NCI-H2171 (cell line): ENCODE results near the gene VCAM1.

Source experiments
- DNase-seq: peaks from one replicate; lab custom pipeline; 2025; lab: John Stamatoyannopoulos, UW

Gene VCAM1

GRCh38 chr1:100722221-100722620 is 2.7 kb downstream of the VCAM1 start:
- no peak for DNase-seq

DNA sequence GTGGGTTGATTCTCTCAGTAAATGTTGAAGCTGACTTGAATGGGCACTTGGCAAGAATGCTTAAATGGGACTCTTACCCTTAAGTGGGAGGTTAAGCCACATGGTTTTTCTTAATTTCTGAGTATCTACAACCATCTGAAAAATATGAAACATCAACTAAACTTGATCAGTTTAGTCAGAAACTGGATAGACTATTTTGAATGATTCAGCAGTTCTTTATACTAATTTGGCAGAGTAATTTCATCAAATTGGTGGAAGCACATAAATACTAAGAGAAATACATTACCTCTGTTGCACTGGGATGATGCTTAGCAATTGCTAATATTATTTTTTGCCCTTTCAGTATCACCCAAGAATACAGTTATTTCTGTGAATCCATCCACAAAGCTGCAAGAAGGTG is 4.7 kb downstream of the VCAM1 start:
- no peak for DNase-seq

- DNase-seq: no peak
These were observed 10.6 kb downstream of the VCAM1 start for GRCh38 chr1:100730130-100730529.

DNA sequence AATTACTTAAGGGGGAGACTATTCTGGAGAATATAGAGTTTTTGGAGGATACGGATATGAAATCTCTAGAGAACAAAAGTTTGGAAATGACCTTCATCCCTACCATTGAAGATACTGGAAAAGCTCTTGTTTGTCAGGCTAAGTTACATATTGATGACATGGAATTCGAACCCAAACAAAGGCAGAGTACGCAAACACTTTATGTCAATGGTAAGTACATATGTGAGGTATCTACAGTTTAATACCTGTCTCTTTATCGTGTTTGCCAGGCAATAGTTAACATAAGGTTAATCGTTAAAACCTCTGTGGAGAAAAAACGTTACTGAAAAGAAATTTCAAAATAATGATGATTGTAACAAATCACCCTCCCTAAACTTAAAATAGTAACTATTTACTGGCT is 11.8 kb downstream of the VCAM1 start:
- no peak for DNase-seq

GRCh38 chr1:100731758-100732157 is 12.2 kb downstream of the VCAM1 start:
- no peak for DNase-seq

GRCh38 chr1:100734676-100735075 is 15.1 kb downstream of the VCAM1 start:
- no peak for DNase-seq

GRCh38 chr1:100735244-100735643 is 15.7 kb downstream of the VCAM1 start:
- DNase-seq: no peak

- no peak for DNase-seq
These were observed 16.8 kb downstream of the VCAM1 start for GRCh38 chr1:100736324-100736723.

GRCh38 chr1:100736746-100737145 is 17.2 kb downstream of the VCAM1 start:
- DNase-seq: peak; percentile 21

DNA sequence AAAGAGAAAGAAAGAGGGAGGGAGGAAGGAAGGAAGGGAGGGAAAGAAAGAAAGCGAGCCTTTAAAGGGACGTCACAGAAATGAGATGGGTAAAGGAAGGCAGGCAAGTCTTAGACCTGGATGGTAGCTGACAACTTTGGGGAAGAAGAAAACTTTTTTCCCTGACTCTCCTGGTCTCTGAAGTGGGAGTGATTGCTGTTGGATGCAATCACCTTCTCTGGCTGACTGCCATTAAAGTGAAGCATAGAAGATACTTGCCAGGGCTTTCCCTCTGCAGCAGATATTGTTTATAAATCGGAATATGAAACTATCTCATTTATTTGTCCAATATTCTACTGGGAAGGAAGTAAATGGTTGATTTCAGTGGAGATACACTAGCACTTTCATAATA is 27.0 kb downstream of the VCAM1 start:
- no peak for DNase-seq

DNA sequence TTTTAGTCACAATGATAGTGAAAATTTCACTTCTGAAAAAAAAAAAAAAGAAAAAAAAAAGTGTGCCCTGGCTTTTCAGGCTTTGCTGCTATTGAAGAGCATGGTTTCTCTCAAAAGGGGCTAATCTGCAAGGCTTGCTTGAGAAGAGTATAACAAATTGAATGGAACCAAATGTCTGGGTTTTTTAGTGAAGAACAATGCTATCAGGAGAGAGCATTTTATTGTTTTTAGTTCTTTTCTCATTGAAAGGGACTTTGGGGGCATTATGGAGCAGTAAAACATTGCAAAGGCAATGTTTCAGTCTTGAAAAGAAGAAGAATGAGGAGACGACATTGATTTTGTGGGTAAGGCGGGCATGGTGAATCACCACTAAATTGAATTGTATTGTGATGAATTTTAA is 28.2 kb downstream of the VCAM1 start:
- no peak for DNase-seq

DNA sequence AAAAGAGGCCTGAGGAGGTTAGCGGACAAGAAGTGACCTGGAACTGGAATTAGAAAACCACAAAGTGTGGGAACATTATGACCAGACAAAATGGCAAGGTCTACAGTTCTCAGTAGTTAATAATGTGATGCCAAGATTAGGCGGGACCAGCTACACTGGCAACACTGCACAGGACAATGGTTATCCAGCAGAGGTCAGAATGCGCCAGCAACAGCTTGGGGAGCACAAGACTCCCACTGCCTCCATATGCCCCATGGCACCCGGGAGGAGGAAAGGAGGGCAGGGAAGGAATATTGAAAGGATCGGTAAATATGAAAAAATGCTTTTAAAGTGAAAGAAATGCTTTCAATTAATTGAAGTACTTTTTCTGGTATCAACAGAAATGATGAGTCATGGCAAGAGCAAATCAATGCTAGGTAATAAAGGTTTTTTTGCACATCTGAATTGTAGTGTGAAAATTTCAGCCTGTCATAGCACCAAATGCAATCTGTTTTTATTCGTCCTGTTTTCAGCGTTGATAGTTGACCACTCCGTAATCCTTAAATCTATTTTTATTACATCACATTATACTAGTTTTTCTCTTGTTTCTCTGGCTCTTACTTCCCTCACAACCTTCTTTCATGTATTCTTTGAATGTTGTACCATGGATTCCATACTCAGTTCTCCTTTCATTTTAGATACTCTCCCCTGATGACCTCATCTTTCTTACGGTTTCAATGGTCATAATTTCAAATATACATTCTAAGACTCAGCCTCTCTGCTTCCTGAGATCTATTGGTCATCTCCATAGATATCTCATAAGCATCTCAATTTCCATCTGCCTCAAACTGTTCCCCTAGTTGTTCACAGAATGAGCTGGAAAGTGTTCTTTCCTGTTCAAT is 30.7 kb downstream of the VCAM1 start:
- no peak for DNase-seq

DNA sequence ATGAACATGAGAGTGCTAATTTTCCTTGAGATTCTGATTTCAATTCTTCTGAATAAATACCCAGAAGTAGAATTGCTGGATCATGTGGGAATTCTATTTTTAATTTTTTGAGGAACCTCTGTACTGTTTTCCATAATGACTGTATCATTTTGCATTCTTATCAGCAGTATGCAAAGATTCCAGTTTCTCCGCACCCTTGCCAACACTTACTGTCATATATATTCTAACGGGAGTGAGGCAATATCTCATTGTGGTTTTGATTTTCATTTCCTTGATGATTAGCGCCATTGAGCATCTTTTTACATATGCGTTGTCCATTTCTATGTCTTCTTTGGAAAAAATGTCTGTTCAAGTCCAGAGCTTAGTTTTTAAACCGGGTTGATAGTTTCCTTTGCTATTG is 33.2 kb downstream of the VCAM1 start:
- no peak for DNase-seq

- DNase-seq: no peak
These were observed 38.4 kb downstream of the VCAM1 start for GRCh38 chr1:100757946-100758345.

DNA sequence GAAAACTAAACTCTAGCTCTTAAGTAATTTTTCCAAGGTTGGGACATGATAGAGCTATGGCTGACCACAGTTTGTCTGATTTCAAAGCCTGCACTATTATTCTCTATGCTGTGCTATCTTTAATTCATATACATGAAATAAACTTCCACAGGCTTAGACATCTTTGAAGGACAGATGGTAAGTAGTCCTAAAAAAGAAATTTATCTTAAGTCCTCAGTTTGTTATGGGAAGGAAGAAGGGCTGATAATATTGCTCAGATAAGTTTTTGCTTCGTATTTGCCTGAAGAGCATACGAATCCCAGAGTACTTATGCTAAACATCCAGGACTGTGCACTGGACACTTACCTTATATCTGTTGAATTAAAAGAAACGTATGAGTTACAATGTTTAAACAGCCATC is 39.6 kb downstream of the VCAM1 start:
- no peak for DNase-seq

DNA sequence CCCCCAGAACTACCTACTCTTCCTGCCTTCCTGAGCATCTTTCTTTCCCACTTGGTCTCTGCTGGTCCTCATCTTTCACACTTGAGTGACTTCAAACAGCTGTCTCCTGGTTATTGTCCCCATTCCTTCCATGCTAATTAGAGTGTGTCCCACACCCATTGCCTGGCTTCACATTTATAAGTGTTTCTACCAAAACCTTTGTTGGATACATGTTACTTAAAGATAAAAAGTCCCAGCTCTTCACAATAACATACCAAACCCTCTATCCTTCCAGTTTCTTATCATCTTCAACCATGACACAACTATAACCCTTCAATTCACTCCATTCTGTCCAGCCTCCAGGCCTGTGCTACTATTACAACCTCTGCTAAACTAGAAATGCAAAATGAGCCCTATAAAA is 41.0 kb downstream of the VCAM1 start:
- no peak for DNase-seq

GRCh38 chr1:100762461-100762860 is 42.9 kb downstream of the VCAM1 start:
- no peak for DNase-seq

DNA sequence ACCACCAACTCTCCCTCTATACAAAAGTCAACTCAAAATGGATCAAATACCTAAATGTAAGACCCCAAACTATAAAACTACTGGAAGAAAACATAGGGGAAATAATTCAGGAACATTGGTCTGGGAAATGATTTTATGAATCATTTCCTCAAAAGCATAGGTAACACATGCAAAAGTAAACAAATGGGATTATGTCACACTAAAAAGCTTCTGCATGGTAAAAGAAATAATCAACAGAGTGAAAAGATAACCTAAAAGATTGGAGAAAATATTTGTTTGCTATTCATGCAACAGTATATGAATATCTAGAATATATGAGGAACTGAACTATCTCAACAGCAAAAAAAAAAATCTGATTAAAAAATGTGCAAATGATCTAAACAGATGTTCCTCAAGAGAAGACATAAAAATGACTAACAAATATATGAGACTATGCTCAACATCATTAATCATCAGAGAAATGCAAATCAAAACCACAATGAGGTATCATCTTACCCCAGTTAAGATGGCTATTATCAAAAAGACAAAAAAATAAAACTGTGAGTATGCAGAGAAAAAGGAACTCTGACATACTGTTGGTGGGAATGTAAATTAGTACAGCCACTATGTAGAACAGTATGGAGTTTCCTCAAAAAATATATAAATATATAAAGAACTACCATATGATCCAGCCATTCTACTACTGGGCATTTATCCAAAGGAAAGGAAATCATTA is 47.8 kb downstream of the VCAM1 start:
- DNase-seq: no peak

DNA sequence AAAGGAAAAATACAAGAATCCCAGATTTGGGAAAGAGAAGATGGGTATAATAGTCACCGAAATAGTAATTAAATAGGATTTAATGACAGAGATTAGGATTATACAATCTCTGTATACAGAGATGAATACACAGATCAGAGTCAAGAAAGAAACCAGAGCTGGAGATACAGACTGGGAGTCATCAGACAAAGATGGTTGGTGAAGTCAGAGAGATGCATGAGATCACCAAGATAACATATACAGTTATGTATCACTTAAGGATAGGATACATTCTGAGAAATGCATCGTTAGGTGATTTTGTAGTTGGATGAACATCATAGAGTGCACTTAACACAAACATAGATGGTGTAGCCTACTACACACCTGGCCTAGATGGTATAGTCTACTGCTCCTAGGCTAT is 49.8 kb downstream of the VCAM1 start:
- DNase-seq: no peak

GRCh38 chr1:100769906-100770646 is 50.5 kb downstream of the VCAM1 start:
- no peak for DNase-seq

- DNase-seq: no peak
These were observed 53.9 kb downstream of the VCAM1 start for GRCh38 chr1:100773444-100773843.

GRCh38 chr1:100774370-100774769 is 54.8 kb downstream of the VCAM1 start:
- no peak for DNase-seq

DNA sequence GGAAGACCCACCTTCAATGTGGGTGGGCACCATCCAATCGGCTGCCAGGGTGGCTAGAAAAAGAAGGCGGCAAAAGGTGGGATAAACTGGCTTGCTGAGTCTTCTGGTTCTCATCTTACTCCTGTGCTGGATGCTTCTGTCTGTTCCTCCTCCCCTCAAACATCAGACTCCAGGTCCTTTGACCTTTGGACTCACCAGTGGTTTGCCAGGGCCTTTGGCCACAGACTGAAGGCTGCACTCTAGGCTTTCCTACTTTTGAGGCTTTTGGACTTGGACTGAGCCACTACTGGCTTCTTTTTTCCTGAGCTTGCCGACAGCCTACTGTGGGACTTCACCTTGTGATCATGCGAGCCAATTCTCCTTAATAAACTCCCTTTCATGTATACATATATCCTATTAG is 55.9 kb downstream of the VCAM1 start:
- no peak for DNase-seq
